ENCODE results near the gene REXO1. TPM values are rescaled to one million over a fixed set of nuclear protein-coding genes. Genes with fewer than 3 reads are reported as not detected.

Gene REXO1
- total RNA-seq, 1 experiment from 2014 or later, result 52.2 TPM

GRCh38 chr19:1855040-1855827, 7.0 kb upstream of the REXO1 start:
- TF ChIP-seq EZH2 (IDR thresholded peaks at IDR 0.05) (no peak), ELF1 (IDR thresholded peaks at IDR 0.05; ENCODE audit: borderline replicate concordance, low read depth) (no peak), TCF7L2 (IDR thresholded peaks at IDR 0.05; ENCODE audit: borderline replicate concordance, extremely low read depth, insufficient read depth, insufficient read length) (no peak), ATF3 (IDR thresholded peaks at IDR 0.05) (no peak), EZH2phosphoT487 (IDR thresholded peaks at IDR 0.05; ENCODE audit: borderline replicate concordance) (no peak), FOSL1 (IDR thresholded peaks at IDR 0.05; ENCODE audit: low read depth) (no peak), POLR2AphosphoS5 (IDR thresholded peaks at IDR 0.05; ENCODE audit: low read depth, low read length) (0 out of 2 replicates have a peak, but pooled peaks have one; percentile 29), YY1 (IDR thresholded peaks at IDR 0.05; ENCODE audit: extremely low read depth, insufficient replicate concordance, low read depth, low read length) (peak; percentile 42), MAX (IDR thresholded peaks at IDR 0.05) (no peak), JUND (IDR thresholded peaks at IDR 0.05) (no peak), CBX3 (IDR thresholded peaks at IDR 0.05; ENCODE audit: low read depth) (no peak), CTCF (IDR thresholded peaks at IDR 0.05 in 2 of 3, conservative IDR thresholded peaks at IDR 0.05 in 1 of 3; ENCODE audit: borderline replicate concordance in 1 of 3, insufficient read depth in 1 of 3, low read depth in 2 of 3, low read length in 2 of 3) (no peak; a peak in 1 of 6 replicates), ZNF274 (IDR thresholded peaks at IDR 0.05; ENCODE audit: low read depth, low read length) (no peak), SRF (IDR thresholded peaks at IDR 0.05; ENCODE audit: low read depth) (no peak)
- RAD21 ChIA-PET (ENCODE audit: low non-redundant PET in 1 of 2, low total read pairs in 2 of 2, uncharacterized antibody in 2 of 2, unreplicated experiment in 2 of 2), result interaction anchor here (0.7 kb wide), 2 partner anchors 9 to 466 kb away, joined by 3 to 5 read pairs; no protein-coding TSS in a partner anchor

More at GRCh38 chr19:1855040-1855827, 7.0 kb upstream of the REXO1 start:
- Histone ChIP-seq H2AFZ (ENCODE audit: low read depth, low read length, poor library complexity, severe bottlenecking) (no peak overlapping the region), H3K27ac (ENCODE audit: low read depth, low read length) (peak overlapping the region; percentile 88), H3K27me3 (ENCODE audit: insufficient read depth, low read length) (no peaks in the 10 kb centered on the region), H3K4me2 (ENCODE audit: low read length) (peak overlapping the region; percentile 83), H3K9me2 (ENCODE audit: insufficient read depth) (no peaks in the 10 kb centered on the region), H3K9me3 (ENCODE audit: control insufficient read depth in 1 of 2, insufficient read depth in 1 of 2, low read depth in 1 of 2, low read length in 2 of 2) (no peaks in the 10 kb centered on the region), H3K4me3 (replicated peaks in 1 of 2; ENCODE audit: low read depth in 1 of 2, low read length in 2 of 2) (peak overlapping the region; percentile 22 to 43), H4K20me1 (ENCODE audit: insufficient read depth) (peaks cover 7% of the 10 kb centered on the region; the same call in 1 of the 2 replicates), H3K4me1 (ENCODE audit: control insufficient read depth in 1 of 2, insufficient read depth in 2 of 2, low read length in 2 of 2) (peaks cover 72 to 82% of the 10 kb centered on the region in 2 experiments), H3K36me3 (ENCODE audit: control insufficient read depth in 1 of 2, insufficient read depth in 2 of 2, low read length in 2 of 2) (peaks cover 0 to 7% of the 10 kb centered on the region in 2 experiments; a peak in 1 of 4 replicates), H3K79me2 (ENCODE audit: insufficient read depth, low read length) (peaks cover 88% of the 10 kb centered on the region), H3K9ac (ENCODE audit: low read length) (peak overlapping the region; percentile 53)
- BruUV-seq (replicated peaks), result no TSS peak
- peak; percentile 82 for ATAC-seq
- peak; percentile 64 for DNase-seq (ENCODE audit: low read depth, low spot score)
- ChIA-PET POLR2A (no interaction called here), CTCF (interaction anchor here (0.7 to 1.4 kb wide), 2 partner anchors 9 to 28 kb away, joined by 3 read pairs; no protein-coding TSS in a partner anchor)
- intact Hi-C loops (cut with micrococcal nuclease), result no loop called here
